Glutamatergic neuron (in vitro differentiated cells): Measurements from ENCODE around the gene CTU2. TPM values are rescaled to one million over a fixed set of nuclear protein-coding genes. Genes with fewer than 3 reads are reported as not detected.

ENCODE experiments used
- DNase-seq: peaks from one replicate; pipeline ENCODE4 v3.0.0; 2022
- H3K27ac Mint-ChIP-seq: one replicate; pipeline ENCODE4 v1.8.0; 2020; ENCODE audit warnings: mild to moderate bottlenecking, mixed read lengths, inconsistent platforms; ENCODE audit not compliant: unreplicated experiment
- H3K27me3 Mint-ChIP-seq: one replicate; pipeline ENCODE4 v1.8.0; 2020; ENCODE audit warnings: mild to moderate bottlenecking, moderate library complexity, mixed read lengths, inconsistent platforms; ENCODE audit not compliant: unreplicated experiment
- H3K36me3 Mint-ChIP-seq: one replicate; pipeline ENCODE4 v1.8.0; 2020; ENCODE audit warnings: mild to moderate bottlenecking, mixed read lengths, inconsistent platforms; ENCODE audit not compliant: unreplicated experiment
- H3K4me1 Mint-ChIP-seq: one replicate; pipeline ENCODE4 v1.8.0; 2020; ENCODE audit warnings: mild to moderate bottlenecking, low read depth, mixed read lengths, inconsistent platforms; ENCODE audit not compliant: unreplicated experiment
- H3K4me3 Mint-ChIP-seq: one replicate; pipeline ENCODE4 v1.8.0; 2020; ENCODE audit warnings: mild to moderate bottlenecking, mixed read lengths, inconsistent platforms; ENCODE audit not compliant: unreplicated experiment
- H3K9me3 Mint-ChIP-seq: one replicate; pipeline ENCODE4 v1.8.0; 2020; ENCODE audit warnings: mild to moderate bottlenecking, moderate library complexity, mixed read lengths, inconsistent platforms; ENCODE audit not compliant: unreplicated experiment
- total RNA-seq: library from RNA; stranded (reverse); fragmentation: NEBNext Ultra II Directional; extraction: Animal tissue kit (Norgen Biotek cat#: 25700); gene quantifications from one replicate; pipeline ENCODE4 v1.2.1, GENCODE V29; 2021; ENCODE audit not compliant: unreplicated experiment
- TF ChIP-seq, protein P1 (sequence below): fragments of 200-600 bp; sonication (generic); IDR thresholded peaks from one replicate; pipeline ENCODE4 v1.5.0; 2021; ENCODE audit not compliant: partially characterized antibody, unreplicated experiment

CTU2 gene
- total RNA-seq, 1 donor from 2014 or later: 32.4 TPM

DNA sequence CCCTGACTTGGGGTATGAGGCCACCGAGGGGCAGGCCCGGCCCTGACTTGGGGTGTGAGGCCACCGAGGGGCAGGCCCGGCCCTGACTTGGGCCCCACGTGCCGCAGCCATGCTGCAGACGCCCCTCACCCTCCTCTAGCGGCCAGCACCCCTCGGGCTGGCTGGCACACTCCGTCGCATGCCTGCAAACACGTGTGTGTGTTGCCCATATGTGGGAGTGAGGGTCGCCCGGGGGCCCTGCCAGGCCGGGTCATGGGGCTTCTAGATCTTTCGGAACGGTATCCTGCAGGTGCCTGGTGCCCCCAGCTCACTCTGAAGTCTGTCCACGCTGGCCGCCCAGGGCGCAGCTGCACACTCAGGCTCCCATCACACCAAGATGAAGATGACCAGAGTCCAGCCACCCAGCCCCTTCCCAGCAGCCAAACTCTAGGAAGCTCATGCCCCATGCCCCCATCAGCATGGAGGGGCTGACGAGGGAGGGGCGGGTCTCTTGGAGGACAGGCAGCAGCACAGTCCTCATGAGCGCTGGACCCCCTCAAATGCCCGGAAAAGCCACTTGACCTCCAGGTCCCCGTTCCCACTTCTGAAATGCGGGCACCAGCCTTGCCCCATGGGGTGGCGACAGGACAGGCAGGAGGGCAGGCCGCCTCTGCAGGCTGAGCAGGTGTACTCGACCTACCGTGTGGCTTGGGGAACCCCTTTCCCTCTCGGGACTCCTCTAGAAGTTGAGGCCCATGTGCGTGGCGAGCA is 33.8 kb downstream of the CTU2 start:
- Mint-ChIP-seq H3K4me1 (peaks cover 1% of the 10 kb centered on the region), H3K27ac (no peak overlapping the region), H3K27me3 (peaks cover 4% of the 10 kb centered on the region), H3K9me3 (peaks cover 11% of the 10 kb centered on the region), H3K4me3 (no peak overlapping the region), H3K36me3 (no peaks in the 10 kb centered on the region)
- TF ChIP-seq, protein P1, sequence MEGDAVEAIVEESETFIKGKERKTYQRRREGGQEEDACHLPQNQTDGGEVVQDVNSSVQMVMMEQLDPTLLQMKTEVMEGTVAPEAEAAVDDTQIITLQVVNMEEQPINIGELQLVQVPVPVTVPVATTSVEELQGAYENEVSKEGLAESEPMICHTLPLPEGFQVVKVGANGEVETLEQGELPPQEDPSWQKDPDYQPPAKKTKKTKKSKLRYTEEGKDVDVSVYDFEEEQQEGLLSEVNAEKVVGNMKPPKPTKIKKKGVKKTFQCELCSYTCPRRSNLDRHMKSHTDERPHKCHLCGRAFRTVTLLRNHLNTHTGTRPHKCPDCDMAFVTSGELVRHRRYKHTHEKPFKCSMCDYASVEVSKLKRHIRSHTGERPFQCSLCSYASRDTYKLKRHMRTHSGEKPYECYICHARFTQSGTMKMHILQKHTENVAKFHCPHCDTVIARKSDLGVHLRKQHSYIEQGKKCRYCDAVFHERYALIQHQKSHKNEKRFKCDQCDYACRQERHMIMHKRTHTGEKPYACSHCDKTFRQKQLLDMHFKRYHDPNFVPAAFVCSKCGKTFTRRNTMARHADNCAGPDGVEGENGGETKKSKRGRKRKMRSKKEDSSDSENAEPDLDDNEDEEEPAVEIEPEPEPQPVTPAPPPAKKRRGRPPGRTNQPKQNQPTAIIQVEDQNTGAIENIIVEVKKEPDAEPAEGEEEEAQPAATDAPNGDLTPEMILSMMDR: no peak
- DNase-seq: no peak

DNA sequence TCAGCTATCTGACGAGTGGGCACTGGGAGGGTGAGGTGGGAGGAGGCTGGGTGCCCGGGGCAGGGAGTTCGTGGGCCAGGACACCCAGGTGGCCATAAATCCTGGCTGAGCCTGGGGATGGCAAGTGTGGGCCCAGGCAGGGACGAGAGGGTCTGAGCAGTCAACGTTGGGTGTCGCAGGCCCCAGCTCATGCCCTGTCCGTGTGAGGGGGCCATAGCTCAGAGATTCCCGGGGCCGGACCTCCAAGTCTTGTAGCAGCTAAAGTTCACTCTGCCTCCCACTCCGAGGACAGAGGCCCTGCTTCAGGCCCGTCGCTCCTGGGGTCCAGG is 34.4 kb downstream of the CTU2 start:
- Mint-ChIP-seq H3K9me3 (peaks cover 9% of the 10 kb centered on the region), H3K27ac (no peak overlapping the region), H3K27me3 (peaks cover 4% of the 10 kb centered on the region), H3K36me3 (no peaks in the 10 kb centered on the region), H3K4me3 (no peak overlapping the region), H3K4me1 (peaks cover 1% of the 10 kb centered on the region)
- TF ChIP-seq, protein P1: no peak
- DNase-seq: no peak

- Mint-ChIP-seq H3K4me1 (peaks cover 1% of the 10 kb centered on the region), H3K27me3 (peaks cover 4% of the 10 kb centered on the region), H3K4me3 (no peak overlapping the region), H3K27ac (no peak overlapping the region), H3K9me3 (peaks cover 9% of the 10 kb centered on the region), H3K36me3 (no peaks in the 10 kb centered on the region)
- TF ChIP-seq, protein P1: no peak
- no peak for DNase-seq
Measured at GRCh38 chr16:88741368-88741767, 35.1 kb downstream of the CTU2 start.

- peaks cover 10% of the 10 kb centered on the region for H3K27me3 Mint-ChIP-seq
- no peak overlapping the region for H3K27ac Mint-ChIP-seq
- H3K36me3 Mint-ChIP-seq: no peaks in the 10 kb centered on the region
- no peak for DNase-seq
- H3K9me3 Mint-ChIP-seq: peaks cover 9% of the 10 kb centered on the region
- TF ChIP-seq, protein P1: no peak
- no peak overlapping the region for H3K4me3 Mint-ChIP-seq
- peaks cover 1% of the 10 kb centered on the region for H3K4me1 Mint-ChIP-seq
Measured at GRCh38 chr16:88742896-88743605, 36.7 kb downstream of the CTU2 start.
